ENCODE results near the gene PDE4DIP.
"Not testable (repeated sequence)": the region's sequence is repeated elsewhere in the genome, so short reads cannot be mapped to it uniquely, and the experiment has no call there.

DNA sequence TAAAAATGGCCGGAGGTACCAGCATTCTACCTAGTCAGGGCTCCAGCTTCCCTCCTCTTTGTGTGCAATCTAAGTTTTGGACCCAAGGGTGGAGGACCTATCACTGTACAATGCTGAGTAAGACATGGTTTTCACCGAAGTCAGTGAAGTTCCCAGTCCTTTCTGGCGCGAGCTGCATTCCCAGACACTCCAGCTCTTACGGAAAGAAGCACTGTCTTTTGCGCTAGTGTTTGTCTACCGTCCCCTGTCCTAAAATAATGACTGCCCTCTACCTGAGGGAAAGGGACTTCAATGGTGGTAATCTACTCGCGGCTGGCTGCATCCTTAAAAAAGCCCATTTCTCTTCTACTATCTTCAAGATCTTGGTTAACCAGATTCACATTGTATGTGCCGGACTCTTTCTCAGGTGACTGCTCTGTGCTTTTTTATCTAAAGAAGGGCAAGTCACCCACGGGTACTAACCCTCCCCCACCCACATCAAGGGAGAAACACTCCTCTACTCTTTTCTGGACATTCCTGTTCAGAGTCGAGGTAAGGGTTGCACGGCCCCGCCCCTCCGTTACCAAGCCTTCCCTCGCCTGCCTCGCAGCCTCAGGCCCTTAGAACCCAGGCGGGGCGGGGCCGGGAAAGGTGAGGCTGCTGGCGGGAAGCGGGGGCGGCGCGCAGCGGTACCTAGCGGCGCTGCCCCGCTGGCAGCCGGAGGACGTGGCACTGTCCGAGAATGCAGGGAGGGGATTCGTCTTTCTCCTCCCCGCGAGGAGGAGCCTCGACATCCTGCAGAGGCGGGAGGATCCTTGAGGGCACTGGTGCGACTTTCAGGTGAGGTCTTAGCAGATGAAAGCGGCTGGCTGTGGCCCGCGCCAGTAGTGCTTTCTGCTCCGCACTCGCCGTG, 107.4 kb downstream of the PDE4DIP start:
- TF ChIP-seq POLR2A (IDR thresholded peaks at IDR 0.05; ENCODE audit: low read depth, low read length); POLR2AphosphoS5 (IDR thresholded peaks at IDR 0.05; ENCODE audit: insufficient read depth, low read depth, low read length); EZH2 (IDR thresholded peaks at IDR 0.05; ENCODE audit: borderline replicate concordance, low read depth, low read length, severe bottlenecking); MYC (IDR thresholded peaks at IDR 0.05; ENCODE audit: low read depth, low read length); FOS (IDR thresholded peaks at IDR 0.05; ENCODE audit: borderline replicate concordance, insufficient read depth, low read length); JUN (IDR thresholded peaks at IDR 0.05; ENCODE audit: borderline replicate concordance, insufficient read depth, insufficient read length, low read depth); GATA2 (IDR thresholded peaks at IDR 0.05; ENCODE audit: insufficient read depth, insufficient read length, low read depth, low read length): not testable (repeated sequence)
- TF ChIP-seq, protein P1, sequence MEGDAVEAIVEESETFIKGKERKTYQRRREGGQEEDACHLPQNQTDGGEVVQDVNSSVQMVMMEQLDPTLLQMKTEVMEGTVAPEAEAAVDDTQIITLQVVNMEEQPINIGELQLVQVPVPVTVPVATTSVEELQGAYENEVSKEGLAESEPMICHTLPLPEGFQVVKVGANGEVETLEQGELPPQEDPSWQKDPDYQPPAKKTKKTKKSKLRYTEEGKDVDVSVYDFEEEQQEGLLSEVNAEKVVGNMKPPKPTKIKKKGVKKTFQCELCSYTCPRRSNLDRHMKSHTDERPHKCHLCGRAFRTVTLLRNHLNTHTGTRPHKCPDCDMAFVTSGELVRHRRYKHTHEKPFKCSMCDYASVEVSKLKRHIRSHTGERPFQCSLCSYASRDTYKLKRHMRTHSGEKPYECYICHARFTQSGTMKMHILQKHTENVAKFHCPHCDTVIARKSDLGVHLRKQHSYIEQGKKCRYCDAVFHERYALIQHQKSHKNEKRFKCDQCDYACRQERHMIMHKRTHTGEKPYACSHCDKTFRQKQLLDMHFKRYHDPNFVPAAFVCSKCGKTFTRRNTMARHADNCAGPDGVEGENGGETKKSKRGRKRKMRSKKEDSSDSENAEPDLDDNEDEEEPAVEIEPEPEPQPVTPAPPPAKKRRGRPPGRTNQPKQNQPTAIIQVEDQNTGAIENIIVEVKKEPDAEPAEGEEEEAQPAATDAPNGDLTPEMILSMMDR (IDR thresholded peaks at IDR 0.05; ENCODE audit: extremely low read depth in 1 of 2, insufficient read depth in 1 of 2, low read depth in 1 of 2, low read length in 2 of 2): not testable (repeated sequence)
- TF ChIP-seq, protein P2, sequence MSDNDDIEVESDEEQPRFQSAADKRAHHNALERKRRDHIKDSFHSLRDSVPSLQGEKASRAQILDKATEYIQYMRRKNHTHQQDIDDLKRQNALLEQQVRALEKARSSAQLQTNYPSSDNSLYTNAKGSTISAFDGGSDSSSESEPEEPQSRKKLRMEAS (IDR thresholded peaks at IDR 0.05; ENCODE audit: insufficient read depth, insufficient read length): not testable (repeated sequence)

All from endothelial cell of umbilical vein (primary cell).